Measurements from ENCODE around the gene C14orf180.

Gene C14orf180

DNA sequence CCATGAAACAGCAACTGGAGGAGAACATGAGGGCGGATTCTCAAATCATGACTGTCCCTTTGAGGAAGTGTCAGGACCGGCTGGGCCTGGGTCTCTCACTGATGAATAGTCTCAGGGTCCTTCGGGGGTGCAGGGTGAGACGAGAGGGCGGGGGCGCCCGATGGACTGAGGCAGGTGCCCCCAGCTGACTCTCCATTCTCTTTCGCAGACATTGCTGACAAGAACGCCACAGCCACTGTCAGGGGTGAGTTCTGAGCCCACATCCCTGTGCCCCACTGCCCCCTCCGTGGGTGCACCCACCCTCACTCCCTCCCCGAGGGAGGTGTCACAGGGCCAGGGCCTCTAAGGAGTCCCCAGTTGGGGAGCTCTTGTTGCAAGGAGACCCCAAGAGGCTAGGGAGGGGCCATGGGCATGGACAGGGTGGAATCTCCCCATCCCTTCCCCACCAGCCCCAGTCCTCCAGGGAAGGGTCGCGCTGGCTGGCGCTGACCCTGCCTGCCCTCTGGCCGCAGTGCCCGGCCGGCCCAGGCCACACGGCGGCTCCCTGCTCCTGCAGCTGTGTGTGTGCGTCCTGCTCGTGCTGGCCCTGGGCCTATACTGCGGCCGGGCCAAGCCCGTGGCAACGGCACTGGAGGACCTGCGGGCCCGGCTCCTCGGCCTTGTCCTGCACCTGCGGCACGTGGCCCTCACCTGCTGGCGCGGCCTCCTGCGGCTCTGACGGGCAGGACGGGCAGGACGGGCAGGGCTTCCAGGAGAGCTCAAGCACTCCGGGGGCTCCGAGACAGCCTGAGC, 8.7 kb downstream of the C14orf180 start:
- Mint-ChIP-seq H3K9me3 (no peaks in the 10 kb centered on the region), H3K4me1 (ENCODE audit: low read depth) (no peaks in the 10 kb centered on the region), H3K27ac (no peak overlapping the region), H3K4me3 (no peak overlapping the region), H3K27me3 (peaks cover 3% of the 10 kb centered on the region), H3K36me3 (ENCODE audit: low read depth) (no peaks in the 10 kb centered on the region)
- no peak for DNase-seq

DNA sequence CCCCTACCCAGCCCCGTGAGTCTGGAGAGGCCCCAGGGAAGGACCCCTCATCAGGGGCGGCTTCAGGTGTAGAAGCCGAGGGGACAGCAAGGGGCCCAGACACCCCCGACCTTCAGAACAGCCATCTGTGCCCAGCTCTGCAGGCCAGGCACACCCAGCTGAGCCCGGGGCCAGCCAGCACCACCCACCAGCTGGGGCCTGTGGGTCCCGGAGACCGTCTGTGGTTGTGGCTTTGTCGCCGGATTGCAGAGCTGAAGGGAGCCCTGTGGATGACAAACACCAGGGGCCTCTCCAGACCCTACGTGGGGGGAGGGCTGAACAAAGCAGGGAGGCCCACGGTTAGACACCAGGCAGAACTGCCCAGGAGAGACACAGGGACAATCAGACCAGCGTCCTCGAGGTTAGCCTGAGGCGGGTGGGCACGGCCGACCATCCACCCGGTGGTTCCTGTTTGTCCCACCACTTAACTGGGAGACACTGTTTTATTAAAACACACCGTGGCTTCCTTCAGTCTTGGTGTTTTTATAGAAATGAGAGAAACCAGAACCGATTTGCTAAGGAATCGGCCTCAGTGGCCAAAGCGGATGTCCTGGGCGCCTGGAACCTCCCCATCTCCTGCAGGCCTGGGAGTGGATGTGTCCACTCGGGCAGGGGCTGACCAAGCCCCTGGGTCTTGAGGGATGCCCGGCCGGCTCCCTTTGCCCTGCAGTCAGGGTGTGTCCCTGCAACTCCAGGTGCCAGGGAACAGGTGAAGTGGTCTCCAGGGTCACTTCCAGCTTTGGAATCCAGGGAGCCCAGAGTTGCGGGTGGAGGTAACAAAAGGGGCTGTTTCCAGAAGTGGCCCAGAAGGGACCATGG, 10.0 kb downstream of the C14orf180 start:
- Mint-ChIP-seq H3K4me1 (ENCODE audit: low read depth) (no peaks in the 10 kb centered on the region), H3K4me3 (no peak overlapping the region), H3K9me3 (no peaks in the 10 kb centered on the region)

DNA sequence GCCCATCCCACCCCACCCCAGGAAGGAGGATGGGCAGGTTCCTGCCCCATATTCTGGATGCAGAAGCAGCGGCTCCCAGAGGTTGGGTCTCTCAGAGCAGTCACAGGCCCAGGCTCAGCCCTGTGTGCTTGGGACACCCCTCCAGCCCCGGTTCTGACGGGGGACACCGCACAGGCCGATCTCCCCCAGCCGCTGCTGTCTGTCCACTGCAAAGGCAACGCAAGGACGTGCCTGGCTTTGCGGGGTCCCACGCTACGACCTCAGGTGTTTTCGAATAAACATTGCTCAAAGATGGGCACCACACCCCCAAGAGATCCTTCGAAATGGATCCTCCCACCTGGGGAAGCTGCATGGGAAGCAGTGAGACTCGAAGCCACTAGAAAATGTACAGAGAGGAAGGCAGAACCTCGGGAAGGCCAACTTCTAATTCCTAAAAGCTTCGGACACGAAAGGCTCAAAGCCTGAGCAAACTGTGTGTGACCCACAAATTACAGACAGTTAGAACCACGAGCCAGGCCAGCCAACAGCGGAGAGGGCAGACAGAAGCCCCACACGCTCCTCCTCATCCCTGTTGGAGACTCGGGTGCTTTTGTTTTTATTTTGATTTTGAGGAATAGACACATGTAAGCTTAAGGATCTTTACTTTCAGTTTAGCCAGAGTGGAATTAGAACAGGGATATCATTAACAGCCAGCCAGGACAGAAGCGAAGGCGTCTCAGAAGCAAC, 10.8 kb downstream of the C14orf180 start:
- no peak overlapping the region for H3K27ac Mint-ChIP-seq
- no peaks in the 10 kb centered on the region for H3K9me3 Mint-ChIP-seq
- H3K36me3 Mint-ChIP-seq (ENCODE audit: low read depth): no peaks in the 10 kb centered on the region
- DNase-seq: no peak
- H3K4me3 Mint-ChIP-seq: no peak overlapping the region
- peaks cover 3% of the 10 kb centered on the region for H3K27me3 Mint-ChIP-seq
- no peaks in the 10 kb centered on the region for H3K4me1 Mint-ChIP-seq (ENCODE audit: low read depth)

More for the DNA sequence above, 10.0 kb downstream of the C14orf180 start:
- no peaks in the 10 kb centered on the region for H3K36me3 Mint-ChIP-seq (ENCODE audit: low read depth)
- no peak overlapping the region for H3K27ac Mint-ChIP-seq
- H3K27me3 Mint-ChIP-seq: peaks cover 3% of the 10 kb centered on the region
- no peak for DNase-seq

GRCh38 chr14:104591031-104591430, 11.5 kb downstream of the C14orf180 start:
- Mint-ChIP-seq H3K4me1 (ENCODE audit: low read depth) (no peaks in the 10 kb centered on the region), H3K4me3 (no peak overlapping the region), H3K9me3 (no peaks in the 10 kb centered on the region), H3K36me3 (ENCODE audit: low read depth) (no peaks in the 10 kb centered on the region), H3K27ac (no peak overlapping the region), H3K27me3 (peaks cover 3% of the 10 kb centered on the region)
- DNase-seq: no peak

GRCh38 chr14:104591506-104592291, 12.1 kb downstream of the C14orf180 start:
- no peaks in the 10 kb centered on the region for H3K36me3 Mint-ChIP-seq (ENCODE audit: low read depth)
- H3K27ac Mint-ChIP-seq: no peak overlapping the region
- H3K4me1 Mint-ChIP-seq (ENCODE audit: low read depth): no peaks in the 10 kb centered on the region

DNA sequence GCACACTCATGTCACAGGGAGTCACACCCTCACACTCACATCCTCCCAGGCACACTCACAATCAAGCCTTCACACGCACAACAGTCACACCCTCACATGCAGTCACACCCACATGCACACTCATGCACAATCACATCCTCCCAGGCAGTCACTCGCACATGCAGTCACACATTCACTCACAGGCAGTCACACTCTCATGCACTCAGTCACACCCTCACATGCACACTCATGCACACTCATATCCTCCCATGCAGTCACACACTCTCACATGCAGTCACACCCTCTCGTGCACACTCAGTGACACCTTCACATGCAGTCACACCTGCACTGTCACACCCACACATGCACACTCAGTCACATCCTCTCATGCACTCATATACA, 12.7 kb downstream of the C14orf180 start:
- DNase-seq: no peak
- Mint-ChIP-seq H3K9me3 (no peaks in the 10 kb centered on the region), H3K36me3 (ENCODE audit: low read depth) (no peaks in the 10 kb centered on the region), H3K27me3 (peaks cover 6% of the 10 kb centered on the region), H3K27ac (no peak overlapping the region), H3K4me3 (no peak overlapping the region), H3K4me1 (ENCODE audit: low read depth) (no peaks in the 10 kb centered on the region)

More at GRCh38 chr14:104591506-104592291, 12.1 kb downstream of the C14orf180 start:
- Mint-ChIP-seq H3K27me3 (peaks cover 4% of the 10 kb centered on the region), H3K9me3 (no peaks in the 10 kb centered on the region), H3K4me3 (no peak overlapping the region)
- no peak for DNase-seq

DNA sequence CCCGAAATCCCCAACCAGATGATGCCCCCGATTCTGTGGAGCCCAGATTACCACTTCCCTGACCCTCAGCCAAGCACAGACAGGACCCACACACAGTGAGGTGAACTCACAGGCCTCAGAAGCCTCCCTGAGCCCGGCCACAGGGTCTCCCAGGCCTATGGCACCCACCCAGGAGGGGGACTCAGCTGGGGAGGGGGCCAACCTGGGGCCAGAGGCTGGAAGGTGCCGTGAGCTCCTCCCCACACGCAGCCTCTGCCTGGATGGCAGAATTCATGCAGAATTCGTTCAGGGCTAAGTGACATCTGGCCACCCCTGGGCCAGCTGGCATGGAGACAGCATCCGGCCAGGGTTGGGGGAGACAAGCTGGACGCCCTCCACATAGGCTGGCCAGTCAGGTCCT, 13.2 kb downstream of the C14orf180 start:
- DNase-seq: no peak
- peaks cover 6% of the 10 kb centered on the region for H3K27me3 Mint-ChIP-seq
- no peak overlapping the region for H3K4me3 Mint-ChIP-seq
- H3K9me3 Mint-ChIP-seq: no peaks in the 10 kb centered on the region
- no peaks in the 10 kb centered on the region for H3K36me3 Mint-ChIP-seq (ENCODE audit: low read depth)
- H3K27ac Mint-ChIP-seq: no peak overlapping the region
- no peaks in the 10 kb centered on the region for H3K4me1 Mint-ChIP-seq (ENCODE audit: low read depth)

- H3K27me3 Mint-ChIP-seq: peaks cover 6% of the 10 kb centered on the region
- no peaks in the 10 kb centered on the region for H3K4me1 Mint-ChIP-seq (ENCODE audit: low read depth)
- no peak for DNase-seq
- H3K4me3 Mint-ChIP-seq: no peak overlapping the region
- no peaks in the 10 kb centered on the region for H3K36me3 Mint-ChIP-seq (ENCODE audit: low read depth)
- no peak overlapping the region for H3K27ac Mint-ChIP-seq
- H3K9me3 Mint-ChIP-seq: no peaks in the 10 kb centered on the region
Measured at GRCh38 chr14:104593241-104593701, 13.7 kb downstream of the C14orf180 start.

- Mint-ChIP-seq H3K27me3 (peaks cover 6% of the 10 kb centered on the region), H3K9me3 (no peaks in the 10 kb centered on the region)
Measured at GRCh38 chr14:104593710-104594136, 14.2 kb downstream of the C14orf180 start.

GRCh38 chr14:104594310-104595046, 14.9 kb downstream of the C14orf180 start:
- Mint-ChIP-seq H3K27me3 (peaks cover 8% of the 10 kb centered on the region), H3K4me1 (ENCODE audit: low read depth) (no peaks in the 10 kb centered on the region), H3K9me3 (no peaks in the 10 kb centered on the region), H3K27ac (no peak overlapping the region), H3K4me3 (no peak overlapping the region), H3K36me3 (ENCODE audit: low read depth) (no peaks in the 10 kb centered on the region)
- no peak for DNase-seq

More at GRCh38 chr14:104593710-104594136, 14.2 kb downstream of the C14orf180 start:
- no peak overlapping the region for H3K27ac Mint-ChIP-seq
- no peak for DNase-seq
- H3K4me3 Mint-ChIP-seq: no peak overlapping the region
- no peaks in the 10 kb centered on the region for H3K36me3 Mint-ChIP-seq (ENCODE audit: low read depth)
- no peaks in the 10 kb centered on the region for H3K4me1 Mint-ChIP-seq (ENCODE audit: low read depth)

DNA sequence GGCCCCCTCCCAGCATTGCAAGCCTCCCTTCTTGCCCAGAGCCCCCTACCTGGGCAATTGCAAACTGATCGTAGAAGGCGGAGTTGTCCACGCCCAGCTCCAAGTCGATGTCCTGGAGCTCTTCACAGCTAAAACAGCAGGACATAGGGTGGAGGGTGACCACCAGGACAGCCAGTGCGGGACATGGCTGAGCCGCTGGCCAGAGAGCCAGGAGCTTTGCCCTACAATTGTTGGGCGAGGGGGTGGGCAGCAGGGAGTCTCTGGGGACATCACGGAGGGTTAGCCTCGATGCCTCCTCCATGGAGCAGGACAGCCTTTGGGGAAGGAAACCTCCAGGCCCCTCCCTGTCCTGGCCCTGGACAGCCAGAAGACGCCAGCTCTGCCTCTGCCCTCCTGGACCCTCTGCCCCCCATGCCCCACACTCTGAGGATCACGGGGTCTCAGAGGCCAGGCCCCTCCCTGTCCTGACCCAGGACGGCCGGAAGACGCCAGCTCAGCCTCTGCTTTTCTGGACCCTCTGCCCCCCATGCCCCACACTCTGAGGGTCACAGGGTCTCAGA, 15.6 kb downstream of the C14orf180 start:
- H3K4me1 Mint-ChIP-seq (ENCODE audit: low read depth): no peaks in the 10 kb centered on the region
- no peak overlapping the region for H3K27ac Mint-ChIP-seq
- H3K4me3 Mint-ChIP-seq: no peak overlapping the region
- no peaks in the 10 kb centered on the region for H3K9me3 Mint-ChIP-seq
- DNase-seq: no peak
- H3K27me3 Mint-ChIP-seq: peaks cover 14% of the 10 kb centered on the region
- no peaks in the 10 kb centered on the region for H3K36me3 Mint-ChIP-seq (ENCODE audit: low read depth)

DNA sequence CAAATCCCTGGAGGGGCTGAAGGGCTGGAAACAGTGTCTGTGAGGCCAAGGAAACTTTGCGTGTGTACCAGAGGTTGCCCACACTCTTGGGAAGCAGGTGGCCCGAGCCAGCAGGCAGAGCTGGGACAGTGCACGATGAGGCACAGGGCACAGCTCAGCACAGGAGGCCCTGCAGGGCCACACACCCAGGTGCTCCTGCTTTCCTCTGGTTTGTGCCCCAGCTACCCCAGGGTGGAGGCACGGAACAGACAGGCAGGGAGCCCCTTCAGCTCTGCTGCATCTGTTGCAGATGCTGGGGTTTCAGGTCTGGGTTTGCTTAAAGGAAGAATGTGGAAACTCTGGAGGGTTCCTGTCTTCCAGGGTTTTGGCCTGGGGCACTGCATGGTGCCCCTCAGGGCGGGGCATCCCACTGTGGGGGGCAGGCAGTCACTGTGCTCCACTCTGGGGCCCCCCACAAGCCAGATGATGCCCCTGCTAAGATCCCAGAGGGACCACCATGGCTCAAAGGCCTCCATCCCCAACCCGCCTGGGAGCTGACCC, 16.4 kb downstream of the C14orf180 start:
- no peak overlapping the region for H3K4me3 Mint-ChIP-seq

GRCh38 chr14:104596451-104596918, 16.9 kb downstream of the C14orf180 start:
- Mint-ChIP-seq H3K9me3 (no peaks in the 10 kb centered on the region), H3K4me3 (no peak overlapping the region), H3K27ac (no peak overlapping the region), H3K4me1 (ENCODE audit: low read depth) (no peaks in the 10 kb centered on the region), H3K36me3 (ENCODE audit: low read depth) (no peaks in the 10 kb centered on the region), H3K27me3 (peaks cover 25% of the 10 kb centered on the region)
- no peak for DNase-seq

More for the DNA sequence above, 16.4 kb downstream of the C14orf180 start:
- Mint-ChIP-seq H3K36me3 (ENCODE audit: low read depth) (no peaks in the 10 kb centered on the region), H3K27ac (no peak overlapping the region), H3K27me3 (peaks cover 22% of the 10 kb centered on the region), H3K9me3 (no peaks in the 10 kb centered on the region), H3K4me1 (ENCODE audit: low read depth) (no peaks in the 10 kb centered on the region)
- DNase-seq: no peak

Measured in activated T-cell treated with anti-CD3 and anti-CD28 coated beads, Interleukin-2, amount 50 U/mL, for 24 hours (primary cell).